GM10248 (cell line): ENCODE measurements around the gene RMDN3.

ENCODE experiments used
- CTCF ChIA-PET: fragments of 300-600 bp; sonication (Branson Sonifier 250); formaldehyde crosslinking; extraction: SDS; loops from one replicate; lab custom pipeline; 2021; ENCODE audit warnings: antibody characterized with exemption; lab: Yijun Ruan, JAX
- POLR2A ChIA-PET: fragments of 350-650 bp; sonication (Branson Sonifier 250); formaldehyde crosslinking; extraction: SDS; loops from one replicate; lab custom pipeline; 2020; ENCODE audit warnings: antibody characterized with exemption; lab: Yijun Ruan, JAX
- DNase-seq: peaks from one replicate; pipeline ENCODE4 v3.0.0; 2012; ENCODE audit errors: extremely low spot score
- TF ChIP-seq, protein P1 (sequence below): IDR thresholded peaks from 2 replicates; pipeline ENCODE4 v1.5.1; 2012; ENCODE audit warnings: mild to moderate bottlenecking, low read depth; ENCODE audit errors: extremely low read depth, missing control alignments, control extremely low read depth

The RMDN3 gene

DNA sequence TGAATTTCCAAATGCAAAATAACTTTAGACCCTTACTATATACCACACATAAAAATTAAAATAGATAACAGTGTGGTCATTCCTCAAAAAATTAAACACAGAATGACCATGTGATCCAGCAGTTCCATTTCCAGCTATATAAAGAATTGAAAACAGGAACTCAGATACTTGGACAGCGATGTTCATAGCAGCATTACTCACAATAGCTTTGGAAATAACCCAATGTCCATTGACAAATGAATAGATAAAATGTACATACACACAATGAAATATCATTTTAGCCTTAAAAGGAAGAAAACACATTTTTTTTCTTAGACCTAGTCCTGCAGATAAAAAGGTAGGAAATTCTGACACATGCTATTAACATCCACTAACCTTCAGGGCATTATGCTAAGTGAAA is 33.4 kb downstream of the RMDN3 start:
- POLR2A ChIA-PET = no interaction called here
- CTCF ChIA-PET = no interaction called here
- no peak for DNase-seq
- TF ChIP-seq, protein P1, sequence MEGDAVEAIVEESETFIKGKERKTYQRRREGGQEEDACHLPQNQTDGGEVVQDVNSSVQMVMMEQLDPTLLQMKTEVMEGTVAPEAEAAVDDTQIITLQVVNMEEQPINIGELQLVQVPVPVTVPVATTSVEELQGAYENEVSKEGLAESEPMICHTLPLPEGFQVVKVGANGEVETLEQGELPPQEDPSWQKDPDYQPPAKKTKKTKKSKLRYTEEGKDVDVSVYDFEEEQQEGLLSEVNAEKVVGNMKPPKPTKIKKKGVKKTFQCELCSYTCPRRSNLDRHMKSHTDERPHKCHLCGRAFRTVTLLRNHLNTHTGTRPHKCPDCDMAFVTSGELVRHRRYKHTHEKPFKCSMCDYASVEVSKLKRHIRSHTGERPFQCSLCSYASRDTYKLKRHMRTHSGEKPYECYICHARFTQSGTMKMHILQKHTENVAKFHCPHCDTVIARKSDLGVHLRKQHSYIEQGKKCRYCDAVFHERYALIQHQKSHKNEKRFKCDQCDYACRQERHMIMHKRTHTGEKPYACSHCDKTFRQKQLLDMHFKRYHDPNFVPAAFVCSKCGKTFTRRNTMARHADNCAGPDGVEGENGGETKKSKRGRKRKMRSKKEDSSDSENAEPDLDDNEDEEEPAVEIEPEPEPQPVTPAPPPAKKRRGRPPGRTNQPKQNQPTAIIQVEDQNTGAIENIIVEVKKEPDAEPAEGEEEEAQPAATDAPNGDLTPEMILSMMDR = no peak

DNA sequence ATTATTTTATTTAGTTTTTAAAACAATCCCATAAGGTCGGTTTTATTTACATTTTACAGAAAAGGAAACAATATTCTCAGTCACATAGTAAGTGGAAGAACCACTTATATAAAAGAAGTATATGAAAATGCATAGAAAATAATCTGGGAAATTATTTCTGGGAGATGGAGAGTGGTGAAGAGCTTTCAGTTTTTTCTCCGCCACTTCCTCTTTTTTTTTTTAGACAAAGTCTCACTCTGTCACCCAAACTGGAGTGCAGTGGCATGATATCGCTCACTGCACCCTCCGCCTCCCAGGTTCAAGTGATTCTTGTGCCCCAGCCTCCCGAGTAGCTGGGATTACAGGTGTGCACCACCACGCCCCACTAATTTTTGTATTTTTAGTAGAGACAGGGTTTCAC is 38.9 kb downstream of the RMDN3 start:
- POLR2A ChIA-PET = no interaction called here
- TF ChIP-seq, protein P1 = no peak
- CTCF ChIA-PET = no interaction called here
- DNase-seq = no peak

DNA sequence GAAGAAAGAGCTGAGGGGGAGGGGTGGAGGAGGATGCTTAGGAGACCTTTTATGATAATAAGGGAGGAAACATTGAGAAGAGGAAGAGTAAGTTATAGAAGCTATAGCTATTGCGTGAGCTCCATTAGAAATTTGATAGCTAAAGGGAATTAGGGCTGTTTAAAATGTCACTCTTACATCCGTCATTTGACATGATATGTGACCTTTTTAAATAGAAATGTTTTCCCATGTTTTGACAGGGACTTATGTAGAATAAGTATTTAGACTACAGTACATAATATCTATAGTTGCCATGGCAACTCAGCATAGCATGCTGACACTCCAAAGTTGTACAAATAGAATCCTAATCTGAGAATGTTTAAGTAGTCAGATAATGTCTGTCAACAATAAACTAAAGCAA is 40.9 kb downstream of the RMDN3 start:
- no peak for DNase-seq
- ChIA-PET POLR2A (no interaction called here), CTCF (interaction anchor here (0.7 to 1.5 kb wide), 3 partner anchors 9 to 13 kb away, joined by 3 to 4 read pairs (median 3); no protein-coding TSS in a partner anchor)
- TF ChIP-seq, protein P1 = no peak

DNA sequence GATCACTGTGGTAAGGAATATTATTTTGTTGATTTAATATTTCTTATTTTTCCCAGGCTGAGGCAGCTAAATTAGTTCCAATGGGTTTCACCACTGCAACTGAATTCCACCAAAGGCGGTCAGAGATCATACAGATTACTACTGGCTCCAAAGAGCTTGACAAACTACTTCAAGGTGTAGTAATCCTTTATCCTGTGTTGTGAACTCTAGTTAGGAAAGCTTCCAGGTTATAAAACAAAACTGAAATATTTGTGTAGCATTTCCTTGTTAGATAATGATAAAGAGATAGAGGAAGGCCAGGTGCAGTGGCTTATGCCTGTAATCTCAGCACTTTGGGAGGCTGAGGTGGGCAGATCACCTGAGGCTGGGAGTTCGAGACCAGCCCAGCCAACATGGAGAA is 48.9 kb downstream of the RMDN3 start:
- TF ChIP-seq, protein P1 = no peak
- ChIA-PET CTCF (interaction anchor here (0.7 to 2.9 kb wide), 6 partner anchors 8 to 105 kb away, joined by 3 to 8 read pairs (median 4); no protein-coding TSS in a partner anchor), POLR2A (no interaction called here)
- no peak for DNase-seq

DNA sequence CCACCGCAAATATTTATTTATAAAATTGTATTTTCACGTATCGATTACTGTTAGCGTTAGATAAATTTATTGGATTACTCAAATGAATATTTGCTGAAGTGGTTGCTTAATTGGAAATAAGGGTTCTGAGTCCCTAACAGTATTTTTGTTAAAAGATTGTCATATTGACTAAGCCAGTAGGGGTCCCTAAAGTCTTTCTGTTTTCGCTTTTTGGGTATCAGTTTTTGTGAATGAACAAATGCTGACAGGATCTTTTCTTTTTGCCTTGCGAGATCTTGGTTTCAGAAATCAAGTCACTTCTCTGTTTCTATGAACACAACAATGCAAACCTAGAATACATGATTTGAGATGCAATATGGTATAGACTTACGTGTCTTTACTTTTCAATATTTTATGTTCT is 53.0 kb downstream of the RMDN3 start:
- ChIA-PET POLR2A (no interaction called here), CTCF (interaction anchor here (1.5 kb wide), 1 partner anchor 190 kb away, joined by 4 read pairs; no protein-coding TSS in a partner anchor)
- TF ChIP-seq, protein P1 = peak; percentile 10
- no peak for DNase-seq

DNA sequence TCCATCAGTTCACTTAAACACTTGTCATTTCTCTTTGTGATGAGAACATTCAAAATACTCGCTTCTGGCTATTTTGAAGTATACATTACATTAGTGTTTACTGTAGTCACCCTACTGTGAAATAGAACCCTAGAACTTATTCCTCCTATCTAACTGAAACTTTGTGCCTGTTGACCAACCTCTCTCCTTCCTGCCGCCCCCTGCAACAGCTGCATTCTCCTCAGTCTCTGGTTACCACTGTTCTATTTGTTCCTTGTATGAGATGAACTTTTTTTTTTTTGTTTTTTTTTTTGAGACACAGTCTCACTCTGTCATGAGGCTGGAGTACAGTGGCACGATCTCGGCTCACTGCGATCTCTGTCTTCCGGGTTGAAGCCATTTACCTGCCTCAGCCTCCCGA is 57.1 kb downstream of the RMDN3 start:
- TF ChIP-seq, protein P1 = no peak
- ChIA-PET POLR2A (interaction anchor here (0.5 kb wide), 1 partner anchor 182 kb away, joined by 3 read pairs; no protein-coding TSS in a partner anchor), CTCF (interaction anchor here (1.1 to 1.2 kb wide), 2 partner anchors 19 to 194 kb away, joined by 3 read pairs; no protein-coding TSS in a partner anchor)
- no peak for DNase-seq
